ENCODE results near the gene CT47A1. TPM values are rescaled to one million over a fixed set of nuclear protein-coding genes. Genes with fewer than 3 reads are reported as not detected.
"Not testable (repeated sequence)": the region's sequence is repeated elsewhere in the genome, so short reads cannot be mapped to it uniquely, and the experiment has no call there.

Gene CT47A1
- total RNA-seq, result not detected in 2 replicates

GRCh38 chrX:120985660-120986059 is at the start of gene CT47A1:
Gene CT47A1, minus strand, starts transcription at chrX:120985760. Its CDS starts 231 bp downstream, at chrX:120985529.
- H3K4me1 Mint-ChIP-seq (ENCODE audit: low read depth); H3K27me3 Mint-ChIP-seq (ENCODE audit: insufficient read depth); DNase-seq (ENCODE audit: low spot score); H3K36me3 Mint-ChIP-seq (ENCODE audit: low read depth); H3K4me3 Mint-ChIP-seq; H3K27ac Mint-ChIP-seq; intact Hi-C loops (cut with micrococcal nuclease); H3K9me3 Mint-ChIP-seq: not testable (repeated sequence)

- Mint-ChIP-seq H3K27ac (no peak overlapping the region), H3K4me3 (no peak overlapping the region), H3K4me1 (ENCODE audit: low read depth) (no peaks in the 10 kb centered on the region), H3K36me3 (ENCODE audit: low read depth) (no peaks in the 10 kb centered on the region), H3K27me3 (ENCODE audit: insufficient read depth) (peaks cover 2% of the 10 kb centered on the region), H3K9me3 (no peaks in the 10 kb centered on the region)
- no peak for DNase-seq (ENCODE audit: low spot score)
- intact Hi-C loops (cut with micrococcal nuclease), result no loop called here
Observed at GRCh38 chrX:121032531-121032930, 47.0 kb upstream of the CT47A1 start.

DNA sequence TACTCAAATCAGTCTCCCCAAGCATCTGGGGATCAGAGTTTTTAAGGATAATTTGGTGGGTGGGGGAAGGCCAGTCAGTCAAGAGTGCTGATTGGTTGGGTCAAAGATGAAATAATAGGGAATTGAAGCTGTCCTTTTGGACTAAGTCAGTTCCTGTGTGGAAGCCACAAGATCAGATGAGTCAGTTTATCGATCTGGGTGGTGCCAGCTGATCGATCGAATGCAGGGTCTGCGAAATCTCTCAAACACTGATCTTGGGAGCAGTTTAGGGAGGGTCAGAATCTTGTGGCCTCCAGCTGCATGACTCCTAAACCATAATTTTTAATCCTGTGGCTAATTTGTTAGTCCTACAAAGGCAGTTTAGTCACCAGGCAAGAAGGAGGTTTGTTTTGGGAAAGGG is 44.5 kb upstream of the CT47A1 start:
- Mint-ChIP-seq H3K36me3 (ENCODE audit: low read depth) (no peaks in the 10 kb centered on the region), H3K27ac (no peak overlapping the region), H3K27me3 (ENCODE audit: insufficient read depth) (peaks cover 2% of the 10 kb centered on the region), H3K9me3 (no peaks in the 10 kb centered on the region), H3K4me1 (ENCODE audit: low read depth) (no peaks in the 10 kb centered on the region), H3K4me3 (no peak overlapping the region)
- intact Hi-C loops (cut with micrococcal nuclease), result no loop called here
- DNase-seq (ENCODE audit: low spot score), result no peak

DNA sequence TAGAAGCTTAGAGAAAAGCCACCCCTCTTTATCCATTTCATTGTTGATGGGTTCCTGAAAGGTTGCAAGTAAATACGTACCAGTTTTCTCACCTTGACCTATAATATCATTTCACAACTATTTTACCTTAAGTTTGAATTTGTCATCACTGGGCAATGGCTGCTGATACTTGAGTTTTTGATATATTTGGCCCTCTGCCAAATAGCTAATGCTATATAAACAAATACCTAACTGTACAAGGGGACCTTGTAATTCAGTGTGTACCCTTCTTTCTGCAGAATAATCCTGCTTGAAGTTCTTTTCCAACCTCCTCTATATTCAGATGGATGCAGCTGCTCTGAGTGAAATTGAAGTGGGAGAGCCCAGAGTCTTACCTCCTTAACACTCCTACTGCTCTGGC is 42.9 kb upstream of the CT47A1 start:
- Mint-ChIP-seq H3K4me1 (ENCODE audit: low read depth) (no peaks in the 10 kb centered on the region), H3K9me3 (no peaks in the 10 kb centered on the region), H3K27ac (no peak overlapping the region), H3K36me3 (ENCODE audit: low read depth) (no peaks in the 10 kb centered on the region), H3K4me3 (no peak overlapping the region), H3K27me3 (ENCODE audit: insufficient read depth) (peaks cover 2% of the 10 kb centered on the region)
- DNase-seq (ENCODE audit: low spot score), result no peak
- intact Hi-C loops (cut with micrococcal nuclease), result no loop called here

DNA sequence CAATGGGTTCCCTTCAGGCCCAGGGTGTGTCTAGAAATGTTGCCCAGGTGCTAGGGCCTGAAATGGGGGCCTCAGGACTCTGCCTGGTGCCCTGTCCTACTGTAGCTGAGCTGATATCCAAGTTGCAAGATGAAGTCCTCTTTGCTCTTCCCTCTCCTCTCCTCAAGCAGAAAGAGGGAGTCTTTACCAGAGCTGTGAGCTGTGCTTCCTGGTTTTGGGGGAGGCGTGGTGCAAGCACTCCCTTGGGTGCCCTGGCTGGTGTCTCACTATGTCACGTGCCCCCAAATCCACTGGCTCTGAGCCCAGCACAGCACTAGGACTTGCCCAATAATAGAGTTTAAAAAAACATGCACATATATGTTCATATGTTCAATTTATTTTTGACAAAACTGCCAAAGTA is 29.3 kb upstream of the CT47A1 start:
- intact Hi-C loops (cut with micrococcal nuclease), result no loop called here
- DNase-seq (ENCODE audit: low spot score), result no peak
- no peak overlapping the region for H3K27ac Mint-ChIP-seq
- H3K36me3 Mint-ChIP-seq (ENCODE audit: low read depth), result no peaks in the 10 kb centered on the region
- H3K9me3 Mint-ChIP-seq, result peaks cover 3% of the 10 kb centered on the region
- H3K4me1 Mint-ChIP-seq (ENCODE audit: low read depth), result no peaks in the 10 kb centered on the region
- peaks cover 2% of the 10 kb centered on the region for H3K27me3 Mint-ChIP-seq (ENCODE audit: insufficient read depth)
- no peak overlapping the region for H3K4me3 Mint-ChIP-seq

GRCh38 chrX:121013897-121014455 is 28.4 kb upstream of the CT47A1 start:
- no peaks in the 10 kb centered on the region for H3K4me1 Mint-ChIP-seq (ENCODE audit: low read depth)
- H3K9me3 Mint-ChIP-seq, result peaks cover 3% of the 10 kb centered on the region
- H3K27me3 Mint-ChIP-seq (ENCODE audit: insufficient read depth), result peaks cover 2% of the 10 kb centered on the region
- no peaks in the 10 kb centered on the region for H3K36me3 Mint-ChIP-seq (ENCODE audit: low read depth)
- H3K4me3 Mint-ChIP-seq, result no peak overlapping the region
- intact Hi-C loops (cut with micrococcal nuclease), result no loop called here
- no peak overlapping the region for H3K27ac Mint-ChIP-seq
- DNase-seq (ENCODE audit: low spot score), result no peak

GRCh38 chrX:121011254-121011653 is 25.7 kb upstream of the CT47A1 start:
- intact Hi-C loops (cut with micrococcal nuclease), result no loop called here
- DNase-seq (ENCODE audit: low spot score), result no peak
- Mint-ChIP-seq H3K9me3 (peaks cover 3% of the 10 kb centered on the region), H3K27ac (no peak overlapping the region), H3K4me3 (no peak overlapping the region), H3K4me1 (ENCODE audit: low read depth) (no peaks in the 10 kb centered on the region), H3K27me3 (ENCODE audit: insufficient read depth) (peaks cover 2% of the 10 kb centered on the region), H3K36me3 (ENCODE audit: low read depth) (no peaks in the 10 kb centered on the region)

- peaks cover 3% of the 10 kb centered on the region for H3K9me3 Mint-ChIP-seq
- peaks cover 2% of the 10 kb centered on the region for H3K27me3 Mint-ChIP-seq (ENCODE audit: insufficient read depth)
- DNase-seq (ENCODE audit: low spot score), result no peak
- intact Hi-C loops (cut with micrococcal nuclease), result no loop called here
- no peak overlapping the region for H3K27ac Mint-ChIP-seq
- no peak overlapping the region for H3K4me3 Mint-ChIP-seq
- H3K4me1 Mint-ChIP-seq (ENCODE audit: low read depth), result no peaks in the 10 kb centered on the region
- no peaks in the 10 kb centered on the region for H3K36me3 Mint-ChIP-seq (ENCODE audit: low read depth)
Observed at GRCh38 chrX:121010218-121010617, 24.7 kb upstream of the CT47A1 start.

GRCh38 chrX:121009764-121010163 is 24.2 kb upstream of the CT47A1 start:
- Mint-ChIP-seq H3K36me3 (ENCODE audit: low read depth) (no peaks in the 10 kb centered on the region), H3K27me3 (ENCODE audit: insufficient read depth) (peaks cover 2% of the 10 kb centered on the region), H3K27ac (no peak overlapping the region), H3K9me3 (peaks cover 3% of the 10 kb centered on the region), H3K4me1 (ENCODE audit: low read depth) (no peaks in the 10 kb centered on the region), H3K4me3 (no peak overlapping the region)
- no peak for DNase-seq (ENCODE audit: low spot score)
- intact Hi-C loops (cut with micrococcal nuclease), result no loop called here

DNA sequence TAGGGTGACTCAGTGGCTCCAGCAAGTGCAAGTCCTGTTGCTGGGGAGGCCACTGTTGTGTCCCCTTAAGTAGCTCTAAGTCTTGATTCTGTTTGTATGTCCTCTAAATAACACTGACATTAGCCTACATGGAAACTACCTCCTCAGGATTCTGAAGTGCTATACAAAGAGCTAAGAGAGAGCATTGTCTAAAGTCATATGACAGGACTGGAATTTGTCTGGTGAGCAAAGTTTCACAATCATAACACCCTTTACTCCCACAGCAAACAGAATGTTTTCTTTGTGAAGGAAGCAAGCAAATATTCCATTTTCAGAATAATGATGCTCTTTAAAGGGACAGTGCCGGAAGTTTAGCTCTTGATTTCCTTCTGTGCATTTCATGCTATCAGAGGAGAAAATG is 23.4 kb upstream of the CT47A1 start:
- no peak for DNase-seq (ENCODE audit: low spot score)
- H3K4me3 Mint-ChIP-seq, result no peak overlapping the region
- H3K36me3 Mint-ChIP-seq (ENCODE audit: low read depth), result no peaks in the 10 kb centered on the region
- intact Hi-C loops (cut with micrococcal nuclease), result no loop called here
- H3K27me3 Mint-ChIP-seq (ENCODE audit: insufficient read depth), result peaks cover 2% of the 10 kb centered on the region
- H3K9me3 Mint-ChIP-seq, result peaks cover 3% of the 10 kb centered on the region
- H3K27ac Mint-ChIP-seq, result no peak overlapping the region
- no peaks in the 10 kb centered on the region for H3K4me1 Mint-ChIP-seq (ENCODE audit: low read depth)

- Mint-ChIP-seq H3K4me1 (ENCODE audit: low read depth) (no peaks in the 10 kb centered on the region), H3K4me3 (no peak overlapping the region), H3K36me3 (ENCODE audit: low read depth) (no peaks in the 10 kb centered on the region), H3K27me3 (ENCODE audit: insufficient read depth) (no peaks in the 10 kb centered on the region), H3K9me3 (no peaks in the 10 kb centered on the region), H3K27ac (no peak overlapping the region)
- DNase-seq (ENCODE audit: low spot score), result no peak
- intact Hi-C loops (cut with micrococcal nuclease), result loop anchor here (1.0 kb wide), 2 partner anchors 209 to 579 kb away; no protein-coding TSS in a partner anchor
Observed at GRCh38 chrX:121000589-121000988, 15.0 kb upstream of the CT47A1 start.

DNA sequence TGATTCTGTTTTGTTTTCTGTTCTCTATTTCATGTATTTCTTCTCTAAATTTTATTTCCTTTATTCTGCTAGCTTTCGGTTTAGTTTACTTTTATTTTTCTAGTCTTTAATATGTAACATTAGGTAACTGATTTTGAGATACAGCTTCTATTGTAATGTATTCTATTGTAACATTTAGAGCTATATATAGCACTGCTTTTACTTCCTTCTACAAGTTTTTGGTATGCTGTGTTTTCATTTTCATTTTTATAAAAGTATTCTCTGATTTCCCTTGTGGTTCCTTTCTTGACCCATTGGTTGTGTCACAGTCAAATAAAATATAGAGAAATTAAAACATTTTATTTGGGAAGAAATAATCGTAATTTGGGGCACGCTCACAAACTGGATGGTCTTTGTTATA is 13.9 kb upstream of the CT47A1 start:
- no peaks in the 10 kb centered on the region for H3K4me1 Mint-ChIP-seq (ENCODE audit: low read depth)
- intact Hi-C loops (cut with micrococcal nuclease), result no loop called here
- no peaks in the 10 kb centered on the region for H3K27me3 Mint-ChIP-seq (ENCODE audit: insufficient read depth)
- no peaks in the 10 kb centered on the region for H3K9me3 Mint-ChIP-seq
- no peak overlapping the region for H3K27ac Mint-ChIP-seq
- no peak overlapping the region for H3K4me3 Mint-ChIP-seq
- H3K36me3 Mint-ChIP-seq (ENCODE audit: low read depth), result no peaks in the 10 kb centered on the region
- no peak for DNase-seq (ENCODE audit: low spot score)

- DNase-seq (ENCODE audit: low spot score); H3K36me3 Mint-ChIP-seq (ENCODE audit: low read depth); H3K9me3 Mint-ChIP-seq; intact Hi-C loops (cut with micrococcal nuclease); H3K27ac Mint-ChIP-seq; H3K27me3 Mint-ChIP-seq (ENCODE audit: insufficient read depth); H3K4me1 Mint-ChIP-seq (ENCODE audit: low read depth); H3K4me3 Mint-ChIP-seq: not testable (repeated sequence)
Observed at GRCh38 chrX:120956500-120956899, 29.1 kb downstream of the CT47A1 start, which contains the start of gene CT47A7. Gene CT47A7, minus strand, starts transcription at chrX:120956600. Its CDS starts 255 bp downstream, at chrX:120956345.

Data from activated T-helper 1 cell treated with anti-CD3 and anti-CD28 coated beads, Interleukin-12 subunit alpha, Interleukin-12 subunit beta, Interleukin-2, Interleukin-4 antibody, amounts not matched to agents 30 ng/mL and 10 ng/mL and 1 ng/mL, durations not matched to agents 14 hours and 24 hours and 36 hours (primary cell).